Panc1 (cell line): ENCODE data around the gene ZW10. TPM values are rescaled to one million over a fixed set of nuclear protein-coding genes. Genes with fewer than 3 reads are reported as not detected.

Experiments
- ATAC-seq: fragments of 200-7000 bp; cut with Tn5 transposase; 2 replicates; pipeline ENCODE4 v1.9.1; 2020; ENCODE audit warnings: mild to moderate bottlenecking, moderate library complexity
- BruUV-seq: library from RNA; stranded (reverse); fragments of 400-500 nt; replicated peaks from 2 replicates; lab custom pipeline; 2021; lab: Mats Ljungman, UMichigan
- CTCF ChIA-PET: fragments of 300-600 bp; sonication (Branson Sonifier 250); formaldehyde crosslinking; loops from one replicate; lab custom pipeline; 2022; ENCODE audit warnings: antibody characterized with exemption; lab: Charles Lee
- POLR2A ChIA-PET: fragments of 300-600 bp; sonication (Branson Sonifier 250); formaldehyde crosslinking; loops from one replicate; lab custom pipeline; 2022; ENCODE audit warnings: antibody characterized with exemption; lab: Charles Lee
- DNase-seq: peaks from one replicate; pipeline ENCODE4 v3.0.0-alpha.2; 2010; ENCODE audit warnings: low read depth, low spot score
- H3K27ac ChIP-seq: 2 replicates; pipeline ENCODE4 v1.5.1; 2011; ENCODE audit warnings: mild to moderate bottlenecking, low read length, inconsistent platforms
- H3K27me3 ChIP-seq: fragments of 200-500 bp; sonication (Bioruptor generic); 2 replicates; pipeline ENCODE4 v1.6.0; 2014; ENCODE audit warnings: low read length, inconsistent platforms; ENCODE audit not compliant: control insufficient read depth, insufficient read depth
- H3K36me3 ChIP-seq: fragments of 200-500 bp; sonication (Bioruptor generic); 2 replicates; pipeline ENCODE4 v1.5.1; 2014; ENCODE audit warnings: inconsistent platforms, mild to moderate bottlenecking, low read length, moderate library complexity; ENCODE audit not compliant: control insufficient read depth, insufficient read depth
- H3K4me1 ChIP-seq: 2 replicates; pipeline ENCODE4 v1.5.1; 2011; ENCODE audit warnings: inconsistent platforms, mild to moderate bottlenecking, low read length, moderate library complexity; ENCODE audit not compliant: control insufficient read depth, insufficient read depth
- H3K4me3 ChIP-seq, 2 experiments: 2 replicates each; pipeline ENCODE4 v1.5.1; 2011 to 2012; ENCODE audit warnings: low read depth in 2 of 2, low read length in 2 of 2, mild to moderate bottlenecking in 2 of 2, inconsistent platforms in 1 of 2, moderate library complexity in 1 of 2
- H3K9me3 ChIP-seq: fragments of 200-500 bp; sonication (Bioruptor generic); 2 replicates; pipeline ENCODE4 v1.5.1; 2014; ENCODE audit warnings: low read depth, mild to moderate bottlenecking, inconsistent platforms, low read length, moderate library complexity; ENCODE audit not compliant: control insufficient read depth, insufficient read depth
- CTCF ChIP-seq: fragments of 450-650 bp; IDR thresholded peaks from 2 replicates; pipeline ENCODE4 v1.5.1; 2017; ENCODE audit warnings: mild to moderate bottlenecking
- POLR2AphosphoS5 ChIP-seq: IDR thresholded peaks from 2 replicates; pipeline ENCODE4 v1.6.1; 2012; ENCODE audit warnings: mild to moderate bottlenecking, low read depth, low read length, moderate library complexity
- REST ChIP-seq, 2 experiments: IDR thresholded peaks; 2 replicates each; pipeline ENCODE4 v1.6.1; 2011 to 2012; ENCODE audit warnings: low read depth in 2 of 2, control low read depth in 1 of 2, low read length in 1 of 2, mild to moderate bottlenecking in 1 of 2, moderate library complexity in 1 of 2; ENCODE audit not compliant: insufficient read depth in 1 of 2
- SIN3A ChIP-seq: IDR thresholded peaks from 2 replicates; pipeline ENCODE4 v1.6.1; 2012; ENCODE audit warnings: low read depth, mild to moderate bottlenecking, low read length, moderate library complexity, borderline replicate concordance; ENCODE audit not compliant: insufficient read depth
- TCF7L2 ChIP-seq: IDR thresholded peaks from 2 replicates; pipeline ENCODE4 v1.6.1; 2011; ENCODE audit warnings: mild to moderate bottlenecking, low read depth, low read length, inconsistent platforms
- in situ Hi-C: cut with HindIII; loops from 2 replicates; pipeline ENCODE4 v1.10.0; 2016; ENCODE audit warnings: low sequenced_read_pairs, low pct_unique_long_range_greater_than_20kb
- intact Hi-C: fragments of 100-400 bp; cut with micrococcal nuclease; formaldehyde crosslinking; loops from one replicate; pipeline ENCODE4 v1.10.0; 2022; ENCODE audit not compliant: unreplicated experiment
- total RNA-seq: library from RNA; stranded (reverse); gene quantifications from one replicate; pipeline ENCODE4 v1.2.1, GENCODE V29; 2021; ENCODE audit not compliant: unreplicated experiment

ZW10 gene
- total RNA-seq, 1 experiment from 2014 or later: 31.5 TPM

- H3K27me3 ChIP-seq: no peaks in the 10 kb centered on the region
- CTCF ChIA-PET: no interaction called here
- no peaks in the 10 kb centered on the region for H3K4me1 ChIP-seq
- POLR2A ChIA-PET: interaction anchor here (0.5 kb wide), 1 partner anchor 14 kb away, joined by 4 read pairs; no protein-coding TSS in a partner anchor
- no peak for DNase-seq
- no TSS peak for BruUV-seq
- no peaks in the 10 kb centered on the region for H3K36me3 ChIP-seq
- no peak overlapping the region for H3K4me3 ChIP-seq
- intact Hi-C loops (no loop called here), in situ Hi-C loops (no loop called here)
- TF ChIP-seq SIN3A: no peak
- no peak for TF ChIP-seq REST (IDR thresholded peaks at IDR 0.05; ENCODE audit: insufficient read depth in 1 of 2, low read depth in 2 of 2, low read length in 1 of 2)
- TF ChIP-seq TCF7L2: no peak
- no peak for TF ChIP-seq CTCF
- TF ChIP-seq POLR2AphosphoS5: no peak
- H3K9me3 ChIP-seq: no peaks in the 10 kb centered on the region
- H3K27ac ChIP-seq: peak overlapping the region; percentile 27; the same call in 1 of the 2 replicates
- no peak for ATAC-seq
These were observed 51.3 kb downstream of the ZW10 start for GRCh38 chr11:113722221-113722620.

- in situ Hi-C loops: no loop called here
- H3K4me3 ChIP-seq: no peak overlapping the region
These were observed 51.9 kb downstream of the ZW10 start for GRCh38 chr11:113721462-113722066.

More at GRCh38 chr11:113721462-113722066, 51.9 kb downstream of the ZW10 start:
- no TSS peak for BruUV-seq
- peak overlapping the region; percentile 27; the same call in 1 of the 2 replicates for H3K27ac ChIP-seq
- no peaks in the 10 kb centered on the region for H3K27me3 ChIP-seq
- no peaks in the 10 kb centered on the region for H3K4me1 ChIP-seq
- no peak for ATAC-seq
- H3K9me3 ChIP-seq: no peaks in the 10 kb centered on the region
- intact Hi-C loops: no loop called here
- ChIA-PET CTCF (no interaction called here), POLR2A (no interaction called here)
- TF ChIP-seq SIN3A (no peak), CTCF (no peak), POLR2AphosphoS5 (no peak), TCF7L2 (no peak), REST (IDR thresholded peaks at IDR 0.05; ENCODE audit: insufficient read depth in 1 of 2, low read depth in 2 of 2, low read length in 1 of 2) (no peak)
- no peak for DNase-seq
- no peaks in the 10 kb centered on the region for H3K36me3 ChIP-seq
